ENCODE measurements around the gene ARPC1B. TPM values are rescaled to one million over a fixed set of nuclear protein-coding genes. Genes with fewer than 3 reads are reported as not detected.

The ARPC1B gene
- total and polyA plus RNA-seq, 2 experiments from 2014 or later, result 101 to 132 TPM

DNA sequence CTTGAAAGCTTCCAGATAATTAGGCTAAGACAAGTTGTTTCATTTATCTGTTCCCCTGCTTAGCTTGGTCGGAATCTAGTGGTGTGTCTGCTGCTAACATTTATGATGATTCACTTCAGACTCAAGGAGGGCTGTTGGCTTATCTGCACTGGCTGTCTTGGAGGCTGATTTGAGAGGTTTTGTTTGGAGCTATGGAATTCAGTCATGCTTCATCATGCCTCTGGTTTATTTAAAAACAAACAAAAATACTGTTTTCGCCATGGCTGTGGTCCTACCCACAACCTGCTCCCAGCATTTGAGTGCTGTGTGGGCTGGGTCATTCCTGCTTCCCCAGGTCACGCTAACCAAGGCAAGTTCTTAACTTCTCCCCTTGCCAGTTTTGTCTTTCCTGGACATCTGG lies 11.7 kb upstream of the ARPC1B start:
- no peaks in the 10 kb centered on the region for H3K9me3 Mint-ChIP-seq
- Histone ChIP-seq H2AFZ (no peak overlapping the region), H3K4me3 (no peak overlapping the region), H3K4me1 (ENCODE audit: insufficient read depth) (peaks cover 5% of the 10 kb centered on the region), H3K9me2 (ENCODE audit: insufficient read depth) (no peaks in the 10 kb centered on the region), H3K4me2 (no peak overlapping the region), H3F3A (replicated peaks; ENCODE audit: low read depth) (0 out of 2 replicates have a peak, but pooled peaks cover 6% of the 10 kb centered on the region), H3K27ac (ENCODE audit: low read depth) (no peak overlapping the region; the same call in 1 of the 2 replicates), H3K27me3 (ENCODE audit: insufficient read depth) (no peaks in the 10 kb centered on the region), H3K36me3 (ENCODE audit: insufficient read depth) (peaks cover 23% of the 10 kb centered on the region), H4K20me1 (replicated peaks; ENCODE audit: insufficient read depth) (0 out of 2 replicates have a peak, but pooled peaks cover 5% of the 10 kb centered on the region), H3K79me2 (replicated peaks; ENCODE audit: insufficient read depth) (no peaks in the 10 kb centered on the region)
- peaks cover 8% of the 10 kb centered on the region for H3K27me3 Mint-ChIP-seq (ENCODE audit: insufficient read depth, low read depth, poor library complexity)
- H3K4me3 Mint-ChIP-seq, result no peak overlapping the region
- ATAC-seq (no peak), DNase-seq (ENCODE audit: low spot score) (no peak)
- TF ChIP-seq, protein P1, sequence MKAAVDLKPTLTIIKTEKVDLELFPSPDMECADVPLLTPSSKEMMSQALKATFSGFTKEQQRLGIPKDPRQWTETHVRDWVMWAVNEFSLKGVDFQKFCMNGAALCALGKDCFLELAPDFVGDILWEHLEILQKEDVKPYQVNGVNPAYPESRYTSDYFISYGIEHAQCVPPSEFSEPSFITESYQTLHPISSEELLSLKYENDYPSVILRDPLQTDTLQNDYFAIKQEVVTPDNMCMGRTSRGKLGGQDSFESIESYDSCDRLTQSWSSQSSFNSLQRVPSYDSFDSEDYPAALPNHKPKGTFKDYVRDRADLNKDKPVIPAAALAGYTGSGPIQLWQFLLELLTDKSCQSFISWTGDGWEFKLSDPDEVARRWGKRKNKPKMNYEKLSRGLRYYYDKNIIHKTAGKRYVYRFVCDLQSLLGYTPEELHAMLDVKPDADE (IDR thresholded peaks at IDR 0.05), result no peak
- TF ChIP-seq, protein P2, sequence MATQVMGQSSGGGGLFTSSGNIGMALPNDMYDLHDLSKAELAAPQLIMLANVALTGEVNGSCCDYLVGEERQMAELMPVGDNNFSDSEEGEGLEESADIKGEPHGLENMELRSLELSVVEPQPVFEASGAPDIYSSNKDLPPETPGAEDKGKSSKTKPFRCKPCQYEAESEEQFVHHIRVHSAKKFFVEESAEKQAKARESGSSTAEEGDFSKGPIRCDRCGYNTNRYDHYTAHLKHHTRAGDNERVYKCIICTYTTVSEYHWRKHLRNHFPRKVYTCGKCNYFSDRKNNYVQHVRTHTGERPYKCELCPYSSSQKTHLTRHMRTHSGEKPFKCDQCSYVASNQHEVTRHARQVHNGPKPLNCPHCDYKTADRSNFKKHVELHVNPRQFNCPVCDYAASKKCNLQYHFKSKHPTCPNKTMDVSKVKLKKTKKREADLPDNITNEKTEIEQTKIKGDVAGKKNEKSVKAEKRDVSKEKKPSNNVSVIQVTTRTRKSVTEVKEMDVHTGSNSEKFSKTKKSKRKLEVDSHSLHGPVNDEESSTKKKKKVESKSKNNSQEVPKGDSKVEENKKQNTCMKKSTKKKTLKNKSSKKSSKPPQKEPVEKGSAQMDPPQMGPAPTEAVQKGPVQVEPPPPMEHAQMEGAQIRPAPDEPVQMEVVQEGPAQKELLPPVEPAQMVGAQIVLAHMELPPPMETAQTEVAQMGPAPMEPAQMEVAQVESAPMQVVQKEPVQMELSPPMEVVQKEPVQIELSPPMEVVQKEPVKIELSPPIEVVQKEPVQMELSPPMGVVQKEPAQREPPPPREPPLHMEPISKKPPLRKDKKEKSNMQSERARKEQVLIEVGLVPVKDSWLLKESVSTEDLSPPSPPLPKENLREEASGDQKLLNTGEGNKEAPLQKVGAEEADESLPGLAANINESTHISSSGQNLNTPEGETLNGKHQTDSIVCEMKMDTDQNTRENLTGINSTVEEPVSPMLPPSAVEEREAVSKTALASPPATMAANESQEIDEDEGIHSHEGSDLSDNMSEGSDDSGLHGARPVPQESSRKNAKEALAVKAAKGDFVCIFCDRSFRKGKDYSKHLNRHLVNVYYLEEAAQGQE (IDR thresholded peaks at IDR 0.05; ENCODE audit: unreplicated experiment), result no peak
- TF ChIP-seq, protein P3, sequence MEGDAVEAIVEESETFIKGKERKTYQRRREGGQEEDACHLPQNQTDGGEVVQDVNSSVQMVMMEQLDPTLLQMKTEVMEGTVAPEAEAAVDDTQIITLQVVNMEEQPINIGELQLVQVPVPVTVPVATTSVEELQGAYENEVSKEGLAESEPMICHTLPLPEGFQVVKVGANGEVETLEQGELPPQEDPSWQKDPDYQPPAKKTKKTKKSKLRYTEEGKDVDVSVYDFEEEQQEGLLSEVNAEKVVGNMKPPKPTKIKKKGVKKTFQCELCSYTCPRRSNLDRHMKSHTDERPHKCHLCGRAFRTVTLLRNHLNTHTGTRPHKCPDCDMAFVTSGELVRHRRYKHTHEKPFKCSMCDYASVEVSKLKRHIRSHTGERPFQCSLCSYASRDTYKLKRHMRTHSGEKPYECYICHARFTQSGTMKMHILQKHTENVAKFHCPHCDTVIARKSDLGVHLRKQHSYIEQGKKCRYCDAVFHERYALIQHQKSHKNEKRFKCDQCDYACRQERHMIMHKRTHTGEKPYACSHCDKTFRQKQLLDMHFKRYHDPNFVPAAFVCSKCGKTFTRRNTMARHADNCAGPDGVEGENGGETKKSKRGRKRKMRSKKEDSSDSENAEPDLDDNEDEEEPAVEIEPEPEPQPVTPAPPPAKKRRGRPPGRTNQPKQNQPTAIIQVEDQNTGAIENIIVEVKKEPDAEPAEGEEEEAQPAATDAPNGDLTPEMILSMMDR (conservative IDR thresholded peaks at IDR 0.05; ENCODE audit: low read depth in 2 of 2), result no peak
- TF ChIP-seq POLR2AphosphoS5 (IDR thresholded peaks at IDR 0.05; ENCODE audit: low read depth) (no peak), ZNF331 (CRISPR knock-in tag; IDR thresholded peaks at IDR 0.05; ENCODE audit: low read depth) (no peak)
- H3K36me3 Mint-ChIP-seq (ENCODE audit: low read depth), result peaks cover 57% of the 10 kb centered on the region
- peaks cover 22% of the 10 kb centered on the region for H3K4me1 Mint-ChIP-seq
- H3K27ac Mint-ChIP-seq, result no peak overlapping the region

DNA sequence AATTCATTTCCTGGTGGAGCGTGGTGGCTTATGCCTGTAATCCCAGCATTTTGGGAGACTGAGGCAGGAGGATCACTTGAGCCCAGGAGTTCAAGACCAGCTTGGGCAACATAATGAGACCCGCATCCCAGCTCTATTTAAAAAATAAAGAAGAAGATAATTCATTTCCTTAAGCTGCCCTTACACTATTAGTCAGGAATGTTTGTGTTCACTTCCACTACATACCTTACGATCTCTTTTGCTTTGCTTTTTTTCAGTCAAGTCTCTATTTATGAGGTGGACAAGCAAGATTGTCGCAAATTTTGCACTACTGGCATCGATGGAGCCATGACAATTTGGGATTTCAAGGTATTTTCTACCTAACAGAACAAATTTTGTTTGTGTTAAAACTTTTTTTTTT lies 11.2 kb upstream of the ARPC1B start:
- Histone ChIP-seq H4K20me1 (replicated peaks; ENCODE audit: insufficient read depth) (0 out of 2 replicates have a peak, but pooled peaks cover 5% of the 10 kb centered on the region), H3K4me2 (no peak overlapping the region), H3K36me3 (ENCODE audit: insufficient read depth) (peaks cover 23% of the 10 kb centered on the region), H3K4me3 (no peak overlapping the region), H3K27ac (ENCODE audit: low read depth) (no peak overlapping the region; the same call in 1 of the 2 replicates), H3K79me2 (replicated peaks; ENCODE audit: insufficient read depth) (no peaks in the 10 kb centered on the region), H3K9me2 (ENCODE audit: insufficient read depth) (no peaks in the 10 kb centered on the region), H2AFZ (no peak overlapping the region), H3K4me1 (ENCODE audit: insufficient read depth) (peaks cover 5% of the 10 kb centered on the region), H3F3A (replicated peaks; ENCODE audit: low read depth) (0 out of 2 replicates have a peak, but pooled peaks cover 6% of the 10 kb centered on the region), H3K27me3 (ENCODE audit: insufficient read depth) (no peaks in the 10 kb centered on the region)
- H3K4me3 Mint-ChIP-seq, result no peak overlapping the region
- TF ChIP-seq, protein P2 (IDR thresholded peaks at IDR 0.05; ENCODE audit: unreplicated experiment), result no peak
- TF ChIP-seq CREB1 (CRISPR knock-in tag; IDR thresholded peaks at IDR 0.05; ENCODE audit: low read depth) (no peak), STAT1 (IDR thresholded peaks at IDR 0.05; ENCODE audit: unreplicated experiment) (no peak)
- peaks cover 22% of the 10 kb centered on the region for H3K4me1 Mint-ChIP-seq
- H3K36me3 Mint-ChIP-seq (ENCODE audit: low read depth), result peaks cover 52% of the 10 kb centered on the region
- no peak overlapping the region for H3K27ac Mint-ChIP-seq
- peaks cover 8% of the 10 kb centered on the region for H3K27me3 Mint-ChIP-seq (ENCODE audit: insufficient read depth, low read depth, poor library complexity)
- ATAC-seq (no peak), DNase-seq (ENCODE audit: low spot score) (no peak)
- no peaks in the 10 kb centered on the region for H3K9me3 Mint-ChIP-seq

Data from GM23338 (cell line).